Endodermal cell (in vitro differentiated cells): ENCODE results near the gene PRKCZ. TPM values are rescaled to one million over a fixed set of nuclear protein-coding genes. Genes with fewer than 3 reads are reported as not detected.

Experiments
- DNase-seq: peaks from one replicate; pipeline ENCODE4 v3.0.0-alpha.2; 2017
- H3K27ac ChIP-seq: 2 replicates; pipeline ENCODE4 v1.5.1; 2013; ENCODE audit warnings: mild to moderate bottlenecking, low read depth, low read length, moderate library complexity
- H3K27me3 ChIP-seq: 2 replicates; pipeline ENCODE4 v1.6.1; 2013; ENCODE audit warnings: mild to moderate bottlenecking, low read length, moderate library complexity; ENCODE audit not compliant: insufficient read depth, control insufficient read depth, poor library complexity, severe bottlenecking
- H3K36me3 ChIP-seq: 2 replicates; pipeline ENCODE4 v1.7.0; 2013; ENCODE audit warnings: mild to moderate bottlenecking, low read length, moderate library complexity; ENCODE audit not compliant: control insufficient read depth, insufficient read depth
- H3K4me1 ChIP-seq: one replicate; pipeline ENCODE4 v1.7.0; 2013; ENCODE audit warnings: low read length; ENCODE audit not compliant: control insufficient read depth, insufficient read depth
- H3K4me3 ChIP-seq: 2 replicates; pipeline ENCODE4 v1.5.1; 2013; ENCODE audit warnings: mild to moderate bottlenecking, low read length, moderate library complexity
- H3K9ac ChIP-seq: 2 replicates; pipeline ENCODE4 v1.6.1; 2013; ENCODE audit warnings: mild to moderate bottlenecking, low read length, moderate library complexity; ENCODE audit not compliant: poor library complexity, severe bottlenecking; ENCODE audit errors: extremely low read depth
- H3K9me3 ChIP-seq: 2 replicates; pipeline ENCODE4 v1.6.1; 2013; ENCODE audit warnings: mild to moderate bottlenecking, low read length, moderate library complexity; ENCODE audit not compliant: control insufficient read depth
- H3K27ac Mint-ChIP-seq: 2 replicates; pipeline ENCODE4 v1.8.0; 2020; ENCODE audit warnings: mixed read lengths
- H3K27me3 Mint-ChIP-seq: 2 replicates; pipeline ENCODE4 v1.8.0; 2021; ENCODE audit warnings: mild to moderate bottlenecking, mixed read lengths; ENCODE audit not compliant: insufficient read depth
- H3K36me3 Mint-ChIP-seq: 2 replicates; pipeline ENCODE4 v1.8.0; 2020; ENCODE audit warnings: low read depth, mixed read lengths
- H3K4me1 Mint-ChIP-seq: 2 replicates; pipeline ENCODE4 v1.8.0; 2020; ENCODE audit warnings: mixed read lengths
- H3K4me3 Mint-ChIP-seq: 2 replicates; pipeline ENCODE4 v1.8.0; 2020; ENCODE audit warnings: mild to moderate bottlenecking, moderate library complexity, mixed read lengths
- H3K9me3 Mint-ChIP-seq: 2 replicates; pipeline ENCODE4 v1.8.0; 2020; ENCODE audit warnings: mild to moderate bottlenecking, mixed read lengths
- CTCF ChIP-seq: fragments of 200-600 bp; sonication (generic); conservative IDR thresholded peaks from 2 replicates; pipeline ENCODE4 v1.5.0; 2021; ENCODE audit warnings: antibody characterized with exemption, mild to moderate bottlenecking
- WGBS, 2 experiments: methylation state at CpG; one replicate each; pipeline versions ENCODE4 v1.1.5 to v1.1.7; 2013; ENCODE audit warnings: missing lambda C conversion rate in 2 of 2, mixed read lengths in 1 of 2; ENCODE audit not compliant: insufficient coverage in 1 of 2, insufficient read length in 1 of 2; 5-methylcytosine and 5-hydroxymethylcytosine counted together
- total RNA-seq, 2 donors: library from RNA; stranded (reverse); fragmentation: NEBNext Ultra II Directional in 1 of 2; extraction: Animal tissue kit (Norgen Biotek cat#: 25700) in 1 of 2; gene quantifications; 2 replicates in 1 of 2; 3 replicates in 1 of 2; pipeline ENCODE4 v1.2.1, GENCODE V29; 2021

Gene PRKCZ
- total RNA-seq, 2 donors from 2014 or later: 49.9 to 68.5 TPM

GRCh38 chr1:2084306-2084705, 34.1 kb downstream of the PRKCZ start:
- peaks cover 5% of the 10 kb centered on the region for H3K9me3 Mint-ChIP-seq
- H3K36me3 ChIP-seq: no peaks in the 10 kb centered on the region
- H3K4me1 Mint-ChIP-seq: no peaks in the 10 kb centered on the region
- no peak for TF ChIP-seq CTCF
- H3K27me3 ChIP-seq: no peaks in the 10 kb centered on the region
- no peaks in the 10 kb centered on the region for H3K4me1 ChIP-seq
- H3K36me3 Mint-ChIP-seq: peaks cover 31% of the 10 kb centered on the region
- H3K4me3 Mint-ChIP-seq: no peak overlapping the region
- H3K27me3 Mint-ChIP-seq: no peaks in the 10 kb centered on the region
- WGBS, 2 experiments: 95 to 97% methylated on average over 11 to 20 of the region's 20 CpGs
- H3K27ac Mint-ChIP-seq: no peak overlapping the region
- no peaks in the 10 kb centered on the region for H3K9me3 ChIP-seq
- no peak overlapping the region for H3K27ac ChIP-seq
- no peak overlapping the region for H3K9ac ChIP-seq
- no peak for DNase-seq
- no peak overlapping the region for H3K4me3 ChIP-seq

- 95 to 96% methylated on average over 16 to 17 of the region's 17 CpGs for WGBS, 2 experiments
Observed at GRCh38 chr1:2085080-2085479, 34.9 kb downstream of the PRKCZ start.

DNA sequence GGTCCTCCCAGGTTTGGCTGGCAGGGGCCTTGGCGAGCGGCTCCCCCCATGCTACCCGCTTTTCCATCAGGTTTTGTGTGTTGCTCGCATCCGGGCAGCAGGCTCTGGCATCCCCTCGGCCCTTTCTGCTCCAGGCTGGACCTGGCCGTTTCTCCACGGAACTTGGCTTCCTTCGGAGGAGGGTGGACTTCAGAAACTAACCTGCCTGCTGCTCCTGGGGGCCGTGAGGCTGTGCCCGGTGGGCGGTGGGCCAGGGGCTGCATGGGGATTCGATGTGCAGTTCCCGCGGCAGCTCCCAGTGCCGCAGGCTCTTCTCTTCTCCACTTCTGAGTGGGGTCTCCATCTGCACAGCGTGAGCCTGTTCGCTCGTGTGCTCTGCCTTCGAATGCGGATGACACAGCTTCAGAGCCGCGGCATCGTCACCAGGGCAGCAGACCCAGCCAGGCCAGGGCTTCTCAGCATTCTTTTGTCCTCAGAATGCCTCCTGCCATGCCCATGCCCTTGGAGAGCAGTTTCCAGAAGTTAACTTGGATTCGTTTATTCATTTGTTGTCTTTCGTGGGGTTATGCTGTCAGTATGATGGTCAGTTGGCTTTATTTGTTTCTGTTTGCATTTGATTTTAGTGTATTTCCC, 36.4 kb downstream of the PRKCZ start:
- WGBS, 2 experiments: 84 to 94% methylated on average over 17 to 26 of the region's 26 CpGs
- H3K27ac Mint-ChIP-seq: peak overlapping the region; percentile 44

More at GRCh38 chr1:2085080-2085479, 34.9 kb downstream of the PRKCZ start:
- Mint-ChIP-seq H3K9me3 (no peaks in the 10 kb centered on the region), H3K27me3 (no peaks in the 10 kb centered on the region), H3K4me3 (no peak overlapping the region), H3K27ac (no peak overlapping the region), H3K4me1 (no peaks in the 10 kb centered on the region), H3K36me3 (peaks cover 29% of the 10 kb centered on the region)
- Histone ChIP-seq H3K27ac (no peak overlapping the region), H3K9ac (no peak overlapping the region), H3K27me3 (no peaks in the 10 kb centered on the region), H3K36me3 (no peaks in the 10 kb centered on the region), H3K4me3 (no peak overlapping the region), H3K4me1 (no peaks in the 10 kb centered on the region), H3K9me3 (no peaks in the 10 kb centered on the region)
- DNase-seq: no peak
- TF ChIP-seq CTCF: no peak

More for the DNA sequence above, 36.4 kb downstream of the PRKCZ start:
- H3K9me3 Mint-ChIP-seq: no peaks in the 10 kb centered on the region
- no peak for DNase-seq
- H3K36me3 Mint-ChIP-seq: peaks cover 18% of the 10 kb centered on the region
- H3K27me3 Mint-ChIP-seq: no peaks in the 10 kb centered on the region
- no peaks in the 10 kb centered on the region for H3K4me1 Mint-ChIP-seq
- Histone ChIP-seq H3K9me3 (no peaks in the 10 kb centered on the region), H3K27ac (peak overlapping the region; percentile 32), H3K36me3 (no peaks in the 10 kb centered on the region), H3K9ac (no peak overlapping the region), H3K27me3 (no peaks in the 10 kb centered on the region), H3K4me3 (no peak overlapping the region), H3K4me1 (no peaks in the 10 kb centered on the region)
- H3K4me3 Mint-ChIP-seq: no peak overlapping the region
- TF ChIP-seq CTCF: no peak
